Activated CD4-positive, alpha-beta memory T cell treated with anti-CD3 and anti-CD28 coated beads for 36 hours (primary cell): ENCODE results near the gene CCNI. TPM values are rescaled to one million over a fixed set of nuclear protein-coding genes. Genes with fewer than 3 reads are reported as not detected.
"Not testable (repeated sequence)": the region's sequence is repeated elsewhere in the genome, so short reads cannot be mapped to it uniquely, and the experiment has no call there.

ENCODE experiments used
- CTCF ChIA-PET: fragments of 350-600 bp; sonication (Branson Sonifier 250); formaldehyde crosslinking; loops from one replicate; lab custom pipeline; 2021; ENCODE audit warnings: antibody characterized with exemption, inconsistent platforms; lab: Charles Lee
- POLR2A ChIA-PET: fragments of 350-600 bp; sonication (Branson Sonifier 250); formaldehyde crosslinking; loops from one replicate; lab custom pipeline; 2021; ENCODE audit warnings: antibody characterized with exemption; lab: Charles Lee
- DNase-seq: peaks from one replicate; pipeline ENCODE4 v3.0.0-alpha.2; 2020
- H3K27ac Mint-ChIP-seq: one replicate; pipeline ENCODE4 v1.8.0; 2021; ENCODE audit warnings: mixed read lengths
- H3K27me3 Mint-ChIP-seq: one replicate; pipeline ENCODE4 v1.8.0; 2021; ENCODE audit warnings: mixed read lengths
- H3K36me3 Mint-ChIP-seq: one replicate; pipeline ENCODE4 v1.8.0; 2021; ENCODE audit warnings: mixed read lengths
- H3K4me1 Mint-ChIP-seq: one replicate; pipeline ENCODE4 v1.8.0; 2021; ENCODE audit warnings: low read depth, mixed read lengths
- H3K4me3 Mint-ChIP-seq: one replicate; pipeline ENCODE4 v1.8.0; 2021; ENCODE audit warnings: mild to moderate bottlenecking, mixed read lengths
- H3K9me3 Mint-ChIP-seq: one replicate; pipeline ENCODE4 v1.8.0; 2021; ENCODE audit warnings: mixed read lengths
- intact Hi-C: fragments of 100-400 bp; cut with micrococcal nuclease; formaldehyde crosslinking; loops from one replicate; pipeline ENCODE4 v1.15.1; 2023
- total RNA-seq, 2 experiments: library from RNA; stranded (reverse); gene quantifications; one replicate each; pipeline ENCODE4 v1.2.3, GENCODE V29; 2021

CCNI gene
- total RNA-seq, 2 experiments from 2014 or later = 259 to 264 TPM

GRCh38 chr4:77037168-77037567, 38.6 kb downstream of the CCNI start:
- H3K9me3 Mint-ChIP-seq, H3K27me3 Mint-ChIP-seq, H3K4me1 Mint-ChIP-seq, POLR2A ChIA-PET, H3K27ac Mint-ChIP-seq, H3K4me3 Mint-ChIP-seq, intact Hi-C loops, DNase-seq, CTCF ChIA-PET: not testable (repeated sequence)
- peaks cover 32% of the 10 kb centered on the region for H3K36me3 Mint-ChIP-seq

GRCh38 chr4:77036206-77036605, 39.6 kb downstream of the CCNI start:
- no peak for DNase-seq
- ChIA-PET CTCF (interaction anchor here (0.8 to 1.9 kb wide), 3 partner anchors 9 to 59 kb away, joined by 3 to 5 read pairs (median 3); no protein-coding TSS in a partner anchor), POLR2A (no interaction called here)
- no peaks in the 10 kb centered on the region for H3K9me3 Mint-ChIP-seq
- H3K36me3 Mint-ChIP-seq = peaks cover 33% of the 10 kb centered on the region
- intact Hi-C loops = no loop called here
- H3K4me3 Mint-ChIP-seq = no peak overlapping the region
- peaks cover 14% of the 10 kb centered on the region for H3K4me1 Mint-ChIP-seq
- no peak overlapping the region for H3K27ac Mint-ChIP-seq
- H3K27me3 Mint-ChIP-seq = peaks cover 9% of the 10 kb centered on the region

GRCh38 chr4:77035153-77035552, 40.6 kb downstream of the CCNI start:
- intact Hi-C loops = no loop called here
- H3K4me1 Mint-ChIP-seq = peaks cover 21% of the 10 kb centered on the region
- H3K36me3 Mint-ChIP-seq = peaks cover 38% of the 10 kb centered on the region
- peaks cover 9% of the 10 kb centered on the region for H3K27me3 Mint-ChIP-seq
- DNase-seq = no peak
- POLR2A ChIA-PET = no interaction called here
- H3K9me3 Mint-ChIP-seq = no peaks in the 10 kb centered on the region
- H3K27ac Mint-ChIP-seq = no peak overlapping the region
- CTCF ChIA-PET = interaction anchor here (1.9 kb wide), 1 partner anchor 10 kb away, joined by 5 read pairs; no protein-coding TSS in a partner anchor
- H3K4me3 Mint-ChIP-seq = no peak overlapping the region

- H3K9me3 Mint-ChIP-seq = no peaks in the 10 kb centered on the region
- H3K27me3 Mint-ChIP-seq = peaks cover 9% of the 10 kb centered on the region
- no peak overlapping the region for H3K27ac Mint-ChIP-seq
- ChIA-PET POLR2A (interaction anchor here (1.2 to 1.4 kb wide), 4 partner anchors 36 to 42 kb away, joined by 3 to 8 read pairs (median 4); no protein-coding TSS in a partner anchor), CTCF (interaction anchor here (0.9 to 3.3 kb wide), 9 partner anchors 12 to 515 kb away, joined by 3 to 29 read pairs (median 5); no protein-coding TSS in a partner anchor)
- peaks cover 46% of the 10 kb centered on the region for H3K4me1 Mint-ChIP-seq
- peaks cover 24% of the 10 kb centered on the region for H3K36me3 Mint-ChIP-seq
- peak; percentile 35 for DNase-seq
- intact Hi-C loops = loop anchor here (5.0 kb wide), 1 partner anchor 134 kb away; the partner anchor contains the start of gene SOWAHB
- no peak overlapping the region for H3K4me3 Mint-ChIP-seq
Measured at GRCh38 chr4:77031544-77031943, 44.2 kb downstream of the CCNI start.

- Mint-ChIP-seq H3K36me3 (peaks cover 24% of the 10 kb centered on the region), H3K4me1 (peaks cover 60% of the 10 kb centered on the region)
- CTCF ChIA-PET, H3K9me3 Mint-ChIP-seq, DNase-seq, H3K4me3 Mint-ChIP-seq, H3K27me3 Mint-ChIP-seq, H3K27ac Mint-ChIP-seq, POLR2A ChIA-PET: not testable (repeated sequence)
- intact Hi-C loops = loop anchor here (5.0 kb wide), 3 partner anchors 132 to 972 kb away; partner anchors contain the start of gene SOWAHB
Measured at GRCh38 chr4:77029757-77030156, 46.0 kb downstream of the CCNI start.

GRCh38 chr4:77028246-77028645, 47.5 kb downstream of the CCNI start:
- POLR2A ChIA-PET = interaction anchor here (0.9 to 1.5 kb wide), 2 partner anchors 25 to 69 kb away, joined by 3 read pairs; no protein-coding TSS in a partner anchor
- peaks cover 60% of the 10 kb centered on the region for H3K4me1 Mint-ChIP-seq

GRCh38 chr4:77026322-77026704, 49.5 kb downstream of the CCNI start:
- H3K4me1 Mint-ChIP-seq = peaks cover 47% of the 10 kb centered on the region
- H3K4me3 Mint-ChIP-seq = no peak overlapping the region
- ChIA-PET POLR2A (interaction anchor here (0.7 kb wide), 1 partner anchor 77 kb away, joined by 3 read pairs; the partner anchor contains the start of gene SEPTIN11), CTCF (no interaction called here)
- peak overlapping the region; percentile 62 for H3K27ac Mint-ChIP-seq
- H3K36me3 Mint-ChIP-seq = peaks cover 40% of the 10 kb centered on the region
- intact Hi-C loops = loop anchor here (1.0 to 5.0 kb wide), 4 partner anchors 23 to 969 kb away; partner anchors contain the start of gene SEPTIN11
- DNase-seq = no peak
- no peaks in the 10 kb centered on the region for H3K27me3 Mint-ChIP-seq
- no peaks in the 10 kb centered on the region for H3K9me3 Mint-ChIP-seq

More at GRCh38 chr4:77028246-77028645, 47.5 kb downstream of the CCNI start:
- peaks cover 5% of the 10 kb centered on the region for H3K27me3 Mint-ChIP-seq
- CTCF ChIA-PET = no interaction called here
- intact Hi-C loops = loop anchor here (1.0 to 5.0 kb wide), 8 partner anchors 34 to 971 kb away; no protein-coding TSS in a partner anchor
- no peak overlapping the region for H3K4me3 Mint-ChIP-seq
- H3K27ac Mint-ChIP-seq = peak overlapping the region; percentile 16
- no peaks in the 10 kb centered on the region for H3K9me3 Mint-ChIP-seq
- peak; percentile 22 for DNase-seq
- peaks cover 32% of the 10 kb centered on the region for H3K36me3 Mint-ChIP-seq

GRCh38 chr4:77025643-77026321, 50.0 kb downstream of the CCNI start:
- no peaks in the 10 kb centered on the region for H3K27me3 Mint-ChIP-seq
- H3K27ac Mint-ChIP-seq = peak overlapping the region; percentile 62
- H3K4me3 Mint-ChIP-seq = no peak overlapping the region
- DNase-seq = no peak
- POLR2A ChIA-PET = interaction anchor here (0.7 kb wide), 1 partner anchor 76 kb away, joined by 3 read pairs; the partner anchor contains the start of gene SEPTIN11
- CTCF ChIA-PET = no interaction called here
- peaks cover 43% of the 10 kb centered on the region for H3K4me1 Mint-ChIP-seq
- peaks cover 42% of the 10 kb centered on the region for H3K36me3 Mint-ChIP-seq
- intact Hi-C loops = loop anchor here (1.0 to 5.0 kb wide), 4 partner anchors 22 to 968 kb away; partner anchors contain the start of gene SEPTIN11
- no peaks in the 10 kb centered on the region for H3K9me3 Mint-ChIP-seq

GRCh38 chr4:77023920-77024319, 51.9 kb downstream of the CCNI start:
- CTCF ChIA-PET = no interaction called here
- no peak for DNase-seq
- intact Hi-C loops = no loop called here
- Mint-ChIP-seq H3K36me3 (peaks cover 53% of the 10 kb centered on the region), H3K9me3 (no peaks in the 10 kb centered on the region), H3K4me1 (peaks cover 34% of the 10 kb centered on the region), H3K27me3 (no peaks in the 10 kb centered on the region), H3K4me3 (no peak overlapping the region), H3K27ac (no peak overlapping the region)
- POLR2A ChIA-PET = no interaction called here

GRCh38 chr4:77022560-77023179, 53.1 kb downstream of the CCNI start:
- CTCF ChIA-PET = no interaction called here
- peaks cover 22% of the 10 kb centered on the region for H3K4me1 Mint-ChIP-seq

GRCh38 chr4:77021614-77022089, 54.1 kb downstream of the CCNI start:
- H3K36me3 Mint-ChIP-seq = peaks cover 49% of the 10 kb centered on the region
- ChIA-PET POLR2A (no interaction called here), CTCF (no interaction called here)

More at GRCh38 chr4:77022560-77023179, 53.1 kb downstream of the CCNI start:
- POLR2A ChIA-PET = no interaction called here
- intact Hi-C loops = no loop called here
- Mint-ChIP-seq H3K4me3 (no peak overlapping the region), H3K27ac (no peak overlapping the region), H3K9me3 (no peaks in the 10 kb centered on the region), H3K27me3 (no peaks in the 10 kb centered on the region), H3K36me3 (peaks cover 54% of the 10 kb centered on the region)
- DNase-seq = no peak

GRCh38 chr4:77020017-77020416, 55.8 kb downstream of the CCNI start:
- intact Hi-C loops = no loop called here
- no peaks in the 10 kb centered on the region for H3K9me3 Mint-ChIP-seq
- no peak for DNase-seq
- peaks cover 50% of the 10 kb centered on the region for H3K36me3 Mint-ChIP-seq
- no peaks in the 10 kb centered on the region for H3K27me3 Mint-ChIP-seq
- no peak overlapping the region for H3K4me3 Mint-ChIP-seq
- CTCF ChIA-PET = no interaction called here
- H3K4me1 Mint-ChIP-seq = peaks cover 6% of the 10 kb centered on the region
- H3K27ac Mint-ChIP-seq = no peak overlapping the region
- POLR2A ChIA-PET = no interaction called here

More at GRCh38 chr4:77021614-77022089, 54.1 kb downstream of the CCNI start:
- DNase-seq = no peak
- Mint-ChIP-seq H3K27me3 (no peaks in the 10 kb centered on the region), H3K27ac (no peak overlapping the region), H3K4me1 (peaks cover 15% of the 10 kb centered on the region), H3K9me3 (no peaks in the 10 kb centered on the region), H3K4me3 (no peak overlapping the region)
- intact Hi-C loops = no loop called here
